CD4-positive, CD25-positive, alpha-beta regulatory T cell (primary cell): ENCODE data around the gene PHKG2. TPM values are rescaled to one million over a fixed set of nuclear protein-coding genes. Genes with fewer than 3 reads are reported as not detected.

ENCODE experiments used
- ATAC-seq, 2 donors: fragments of 150-1000 bp; cut with Tn5 transposase; one replicate each; pipeline ENCODE4 v1.10.0; 2021; ENCODE audit warnings: low read depth in 2 of 2, moderate number of reproducible peaks in 2 of 2, moderate library complexity in 1 of 2
- DNase-seq, 3 donors: peaks; one replicate each; pipeline versions ENCODE4 v3.0.0 to v3.0.0-alpha.2; 2012 to 2022; ENCODE audit warnings: mixed read lengths in 1 of 3
- H3K27ac ChIP-seq: one replicate; pipeline ENCODE4 v1.7.0; 2013; ENCODE audit warnings: mild to moderate bottlenecking, low read length; ENCODE audit not compliant: insufficient read depth, poor library complexity, severe bottlenecking
- H3K27me3 ChIP-seq: one replicate; pipeline ENCODE4 v1.7.0; 2013; ENCODE audit warnings: low read length; ENCODE audit not compliant: control insufficient read depth, insufficient read depth
- H3K36me3 ChIP-seq: one replicate; pipeline ENCODE4 v1.7.0; 2013; ENCODE audit warnings: mild to moderate bottlenecking, low read length, moderate library complexity; ENCODE audit not compliant: control insufficient read depth, insufficient read depth
- H3K4me1 ChIP-seq: 2 replicates; pipeline ENCODE4 v1.7.0; 2013; ENCODE audit warnings: mild to moderate bottlenecking, low read length; ENCODE audit not compliant: insufficient read depth, control insufficient read depth, poor library complexity, severe bottlenecking
- H3K4me3 ChIP-seq: one replicate; pipeline ENCODE4 v1.7.0; 2013; ENCODE audit warnings: low read depth, mild to moderate bottlenecking, low read length, moderate library complexity
- H3K9me3 ChIP-seq, 2 experiments: 1 replicate in 1 of 2; 2 replicates in 1 of 2; pipeline ENCODE4 v1.7.0; 2013; ENCODE audit warnings: low read length in 2 of 2, mild to moderate bottlenecking in 1 of 2, moderate library complexity in 1 of 2; ENCODE audit not compliant: control insufficient read depth in 2 of 2
- H3K27ac Mint-ChIP-seq, 3 donors: one replicate each; pipeline ENCODE4 v1.8.0; 2020 to 2022; ENCODE audit warnings: mild to moderate bottlenecking in 3 of 3, mixed read lengths in 3 of 3, moderate library complexity in 2 of 3
- H3K27me3 Mint-ChIP-seq: one replicate; pipeline ENCODE4 v1.8.0; 2022; ENCODE audit warnings: mild to moderate bottlenecking, mixed read lengths
- H3K36me3 Mint-ChIP-seq: one replicate; pipeline ENCODE4 v1.8.0; 2020; ENCODE audit warnings: mixed read lengths
- H3K4me1 Mint-ChIP-seq, 4 donors: one replicate each; pipeline ENCODE4 v1.8.0; 2020 to 2022; ENCODE audit warnings: mixed read lengths in 4 of 4, mild to moderate bottlenecking in 1 of 4
- H3K4me3 Mint-ChIP-seq, 4 donors: one replicate each; pipeline ENCODE4 v1.8.0; 2020 to 2022; ENCODE audit warnings: mild to moderate bottlenecking in 4 of 4, mixed read lengths in 4 of 4, moderate library complexity in 3 of 4
- H3K9me3 Mint-ChIP-seq, 7 donors: one replicate each; pipeline ENCODE4 v1.8.0; 2020 to 2022; ENCODE audit warnings: mixed read lengths in 7 of 7, mild to moderate bottlenecking in 3 of 7, moderate library complexity in 2 of 7
- polyA plus RNA-seq, 4 donors: library from polyadenylated mRNA; unstranded; fragments of 300-500 nt; fragmentation: Illumina TruSeq; gene quantifications; one replicate each; pipeline ENCODE4 v1.2.3, GENCODE V29; 2021
- total RNA-seq: library from RNA; stranded (reverse); gene quantifications from one replicate; pipeline ENCODE4 v1.2.3, GENCODE V29; 2022

The PHKG2 gene
- total and polyA plus RNA-seq, 5 donors from 2014 or later, result 39.5 to 48.5 (median 43.9) TPM

DNA sequence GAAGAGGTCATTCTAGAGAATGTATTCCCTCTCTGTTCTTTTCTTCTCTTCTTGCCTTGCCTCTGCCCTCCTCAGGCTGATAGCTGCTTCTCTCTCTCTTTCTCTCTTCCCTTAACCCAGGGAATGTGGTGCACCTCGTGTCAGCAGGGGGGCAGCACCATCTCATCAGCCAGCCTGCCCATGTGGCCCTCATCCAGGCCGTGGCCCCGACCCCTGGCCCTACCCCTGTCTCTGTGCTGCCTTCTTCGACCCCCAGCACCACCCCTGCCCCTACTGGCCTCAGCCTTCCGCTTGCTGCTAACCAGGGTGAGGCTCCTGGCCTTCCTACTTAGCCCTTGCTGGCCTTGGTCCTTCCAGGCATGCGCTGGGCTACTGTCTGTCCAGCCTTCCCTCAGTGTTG is 25.8 kb upstream of the PHKG2 start:
- no peaks in the 10 kb centered on the region for H3K27me3 ChIP-seq
- peaks cover 82% of the 10 kb centered on the region for H3K36me3 ChIP-seq
- no peaks in the 10 kb centered on the region for H3K4me1 ChIP-seq
- H3K27ac ChIP-seq, result no peak overlapping the region
- no peak overlapping the region for H3K4me3 ChIP-seq
- no peaks in the 10 kb centered on the region for H3K27me3 Mint-ChIP-seq
- peaks cover 3 to 14% (median 11%) of the 10 kb centered on the region in 4 donors for H3K4me1 Mint-ChIP-seq
- ATAC-seq (no peak), DNase-seq (no peak)
- no peaks in the 10 kb centered on the region for H3K9me3 Mint-ChIP-seq
- H3K4me3 Mint-ChIP-seq, result no peak overlapping the region
- H3K9me3 ChIP-seq, result no peaks in the 10 kb centered on the region
- peak overlapping the region in 2 of 3 donors; percentile 30 to 32 for H3K27ac Mint-ChIP-seq
- peaks cover 52% of the 10 kb centered on the region for H3K36me3 Mint-ChIP-seq

DNA sequence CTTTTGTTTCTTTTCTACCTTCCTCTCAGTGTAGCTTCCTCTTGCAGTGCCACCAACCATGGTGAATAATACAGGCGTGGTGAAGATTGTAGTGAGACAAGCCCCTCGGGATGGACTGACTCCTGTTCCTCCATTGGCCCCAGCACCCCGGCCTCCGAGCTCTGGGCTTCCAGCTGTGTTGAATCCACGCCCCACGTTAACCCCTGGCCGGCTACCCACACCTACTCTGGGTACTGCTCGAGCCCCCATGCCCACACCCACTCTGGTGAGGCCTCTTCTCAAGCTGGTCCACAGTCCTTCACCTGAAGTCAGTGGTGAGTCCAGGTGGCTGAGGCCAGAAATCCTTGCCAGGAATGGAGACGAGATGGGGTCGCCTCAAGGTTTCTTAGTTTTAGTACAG is 25.3 kb upstream of the PHKG2 start:
- Histone ChIP-seq H3K27me3 (no peaks in the 10 kb centered on the region), H3K9me3 (no peaks in the 10 kb centered on the region), H3K36me3 (peaks cover 77% of the 10 kb centered on the region), H3K4me3 (no peak overlapping the region), H3K4me1 (no peaks in the 10 kb centered on the region), H3K27ac (no peak overlapping the region)
- DNase-seq (no peak), ATAC-seq (peak in 1 of 2 donors; percentile 7)
- Mint-ChIP-seq H3K4me1 (peaks cover 3 to 14% (median 11%) of the 10 kb centered on the region in 4 donors), H3K27ac (peak overlapping the region in 1 of 3 donors; percentile 30), H3K4me3 (no peak overlapping the region), H3K36me3 (peaks cover 53% of the 10 kb centered on the region), H3K27me3 (no peaks in the 10 kb centered on the region), H3K9me3 (no peaks in the 10 kb centered on the region)

- Histone ChIP-seq H3K4me3 (no peak overlapping the region), H3K27ac (no peak overlapping the region), H3K27me3 (no peaks in the 10 kb centered on the region), H3K36me3 (peaks cover 78% of the 10 kb centered on the region), H3K9me3 (no peaks in the 10 kb centered on the region), H3K4me1 (no peaks in the 10 kb centered on the region)
- peaks cover 59% of the 10 kb centered on the region for H3K36me3 Mint-ChIP-seq
- DNase-seq (no peak), ATAC-seq (no peak)
- H3K4me3 Mint-ChIP-seq, result no peak overlapping the region
- no peaks in the 10 kb centered on the region for H3K9me3 Mint-ChIP-seq
- peaks cover 8 to 14% (median 12%) of the 10 kb centered on the region in 4 donors for H3K4me1 Mint-ChIP-seq
- no peaks in the 10 kb centered on the region for H3K27me3 Mint-ChIP-seq
- peak overlapping the region in 1 of 3 donors; percentile 67 for H3K27ac Mint-ChIP-seq
Measured at GRCh38 chr16:30723725-30724355, 24.4 kb upstream of the PHKG2 start.

DNA sequence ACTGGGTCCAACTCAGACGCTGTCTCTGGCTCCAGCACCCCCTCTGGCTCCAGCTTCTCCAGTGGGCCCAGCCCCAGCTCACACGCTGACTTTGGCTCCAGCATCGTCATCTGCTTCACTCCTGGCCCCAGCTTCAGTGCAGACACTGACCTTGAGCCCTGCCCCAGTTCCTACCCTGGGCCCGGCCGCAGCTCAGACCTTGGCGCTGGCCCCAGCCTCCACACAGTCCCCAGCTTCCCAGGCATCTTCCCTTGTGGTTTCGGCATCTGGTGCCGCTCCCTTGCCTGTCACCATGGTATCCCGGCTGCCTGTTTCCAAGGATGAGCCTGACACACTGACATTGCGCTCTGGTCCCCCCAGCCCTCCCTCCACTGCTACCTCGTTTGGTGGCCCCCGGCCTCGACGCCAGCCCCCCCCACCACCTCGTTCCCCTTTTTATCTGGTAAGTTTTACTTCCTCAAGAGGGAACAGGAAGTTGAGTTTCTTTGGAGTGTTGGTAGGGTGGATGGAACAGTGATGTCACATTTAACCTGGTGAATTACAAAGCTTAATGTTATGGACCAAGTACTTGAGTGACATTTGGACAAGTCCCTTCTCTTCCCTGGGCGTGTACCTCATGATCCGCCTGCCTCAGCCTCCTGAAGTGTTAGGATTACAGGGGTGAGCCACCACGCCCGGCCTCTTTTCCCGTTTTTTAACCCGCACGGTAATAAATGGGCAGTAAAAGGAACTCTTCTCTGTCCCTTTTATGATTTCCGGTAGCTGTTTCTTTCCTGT is 23.4 kb upstream of the PHKG2 start:
- peaks cover 8 to 14% (median 12%) of the 10 kb centered on the region in 4 donors for H3K4me1 Mint-ChIP-seq
- H3K27me3 Mint-ChIP-seq, result no peaks in the 10 kb centered on the region
- DNase-seq, result no peak
- Histone ChIP-seq H3K36me3 (peaks cover 81% of the 10 kb centered on the region), H3K4me3 (no peak overlapping the region), H3K27me3 (no peaks in the 10 kb centered on the region), H3K27ac (no peak overlapping the region), H3K4me1 (no peaks in the 10 kb centered on the region), H3K9me3 (no peaks in the 10 kb centered on the region)
- peak; percentile 7 to 16 for ATAC-seq
- no peak overlapping the region for H3K27ac Mint-ChIP-seq
- no peaks in the 10 kb centered on the region for H3K9me3 Mint-ChIP-seq
- no peak overlapping the region for H3K4me3 Mint-ChIP-seq
- peaks cover 61% of the 10 kb centered on the region for H3K36me3 Mint-ChIP-seq

GRCh38 chr16:30725418-30725792 is 22.8 kb upstream of the PHKG2 start:
- H3K27ac Mint-ChIP-seq, result peak overlapping the region in 1 of 3 donors; percentile 51
- peaks cover 8 to 14% (median 10%) of the 10 kb centered on the region in 4 donors for H3K4me1 Mint-ChIP-seq
- no peaks in the 10 kb centered on the region for H3K4me1 ChIP-seq
- no peaks in the 10 kb centered on the region for H3K9me3 Mint-ChIP-seq
- H3K4me3 ChIP-seq, result no peak overlapping the region
- DNase-seq (no peak), ATAC-seq (no peak)
- peaks cover 56% of the 10 kb centered on the region for H3K36me3 Mint-ChIP-seq
- no peak overlapping the region for H3K27ac ChIP-seq
- no peaks in the 10 kb centered on the region for H3K27me3 Mint-ChIP-seq
- H3K36me3 ChIP-seq, result peaks cover 80% of the 10 kb centered on the region
- H3K9me3 ChIP-seq, result no peaks in the 10 kb centered on the region
- H3K27me3 ChIP-seq, result no peaks in the 10 kb centered on the region
- no peak overlapping the region for H3K4me3 Mint-ChIP-seq

GRCh38 chr16:30728321-30728720 is 19.9 kb upstream of the PHKG2 start:
- Mint-ChIP-seq H3K36me3 (peaks cover 52% of the 10 kb centered on the region), H3K4me1 (peaks cover 3 to 14% (median 11%) of the 10 kb centered on the region in 4 donors), H3K27ac (peak overlapping the region in 1 of 3 donors; percentile 5), H3K4me3 (no peak overlapping the region), H3K9me3 (no peaks in the 10 kb centered on the region), H3K27me3 (no peaks in the 10 kb centered on the region)
- DNase-seq (no peak), ATAC-seq (no peak)
- Histone ChIP-seq H3K27me3 (no peaks in the 10 kb centered on the region), H3K27ac (no peak overlapping the region), H3K4me3 (no peak overlapping the region), H3K4me1 (no peaks in the 10 kb centered on the region), H3K36me3 (peaks cover 75% of the 10 kb centered on the region), H3K9me3 (no peaks in the 10 kb centered on the region)

- Histone ChIP-seq H3K36me3 (peaks cover 75% of the 10 kb centered on the region), H3K27me3 (no peaks in the 10 kb centered on the region), H3K4me3 (no peak overlapping the region), H3K27ac (no peak overlapping the region), H3K4me1 (no peaks in the 10 kb centered on the region), H3K9me3 (no peaks in the 10 kb centered on the region)
- Mint-ChIP-seq H3K36me3 (peaks cover 51% of the 10 kb centered on the region), H3K4me3 (no peak overlapping the region), H3K9me3 (no peaks in the 10 kb centered on the region), H3K27me3 (no peaks in the 10 kb centered on the region), H3K27ac (peak overlapping the region in 2 of 3 donors; percentile 63 to 67), H3K4me1 (peaks cover 3 to 14% (median 11%) of the 10 kb centered on the region in 4 donors)
- DNase-seq (no peak), ATAC-seq (no peak)
Measured at GRCh38 chr16:30728899-30729672, 19.1 kb upstream of the PHKG2 start.
